Fibroblast of the aortic adventitia (primary cell): ENCODE data around the gene TRAPPC14. TPM values are rescaled to one million over a fixed set of nuclear protein-coding genes. Genes with fewer than 3 reads are reported as not detected.

Experiments used
- DNase-seq: peaks from one replicate; pipeline ENCODE4 v3.0.0-alpha.2; 2010; ENCODE audit warnings: low read depth
- H3K4me3 ChIP-seq: 2 replicates; pipeline ENCODE4 v1.5.1; 2011; ENCODE audit warnings: low read depth, mild to moderate bottlenecking, control low read depth, low read length, moderate library complexity
- CTCF ChIP-seq: IDR thresholded peaks from 2 replicates; pipeline ENCODE4 v1.5.1; 2011; ENCODE audit warnings: mild to moderate bottlenecking, low read length, control low read depth, inconsistent platforms; ENCODE audit not compliant: insufficient read depth
- total RNA-seq: library from RNA; depleted of rRNA; stranded (reverse); fragments of >200 nt; gene quantifications from 2 replicates; pipeline ENCODE4 v1.2.3, GENCODE V29; 2012; ENCODE audit warnings: low replicate concordance

Gene TRAPPC14
- total RNA-seq, 1 donor = 10.0 TPM

- DNase-seq = no peak
- no peak overlapping the region for H3K4me3 ChIP-seq
- no peak for TF ChIP-seq CTCF
Observed at GRCh38 chr7:100122067-100122466, 36.5 kb downstream of the TRAPPC14 start.

- no peak for TF ChIP-seq CTCF
- DNase-seq = no peak
- peak overlapping the region; percentile 78 for H3K4me3 ChIP-seq
Observed at GRCh38 chr7:100120733-100121036, 37.8 kb downstream of the TRAPPC14 start.

GRCh38 chr7:100119970-100120732 lies 38.4 kb downstream of the TRAPPC14 start:
- no peak for TF ChIP-seq CTCF

GRCh38 chr7:100119072-100119969 lies 39.2 kb downstream of the TRAPPC14 start, which contains the start of the genes CNPY4 and TAF6:
CNPY4 (plus strand) TSS chr7:100119634; CDS start chr7:100119745, 111 bp downstream.
TAF6 (minus strand) TSS chr7:100119358; CDS start chr7:100114209, 5,149 bp downstream.
- TF ChIP-seq CTCF = peak; percentile 0
- peak within 1 kb of the TSS; percentile 78 for H3K4me3 ChIP-seq
- DNase-seq = peak; percentile 98

More at GRCh38 chr7:100119970-100120732, 38.4 kb downstream of the TRAPPC14 start:
- peak; percentile 66 for DNase-seq
- peak overlapping the region; percentile 78 for H3K4me3 ChIP-seq

GRCh38 chr7:100118388-100119071 lies 40.0 kb downstream of the TRAPPC14 start:
- no peak for TF ChIP-seq CTCF
- DNase-seq = no peak
- peak overlapping the region; percentile 78 for H3K4me3 ChIP-seq

- no peak overlapping the region for H3K4me3 ChIP-seq
- DNase-seq = no peak
- TF ChIP-seq CTCF = no peak
Observed at GRCh38 chr7:100115026-100115425, 43.5 kb downstream of the TRAPPC14 start.
